ENCODE measurements around the gene NKD1.
A peak's percentile ranks its signal among the peaks of the same experiment; 100 is the strongest.

The NKD1 gene

DNA sequence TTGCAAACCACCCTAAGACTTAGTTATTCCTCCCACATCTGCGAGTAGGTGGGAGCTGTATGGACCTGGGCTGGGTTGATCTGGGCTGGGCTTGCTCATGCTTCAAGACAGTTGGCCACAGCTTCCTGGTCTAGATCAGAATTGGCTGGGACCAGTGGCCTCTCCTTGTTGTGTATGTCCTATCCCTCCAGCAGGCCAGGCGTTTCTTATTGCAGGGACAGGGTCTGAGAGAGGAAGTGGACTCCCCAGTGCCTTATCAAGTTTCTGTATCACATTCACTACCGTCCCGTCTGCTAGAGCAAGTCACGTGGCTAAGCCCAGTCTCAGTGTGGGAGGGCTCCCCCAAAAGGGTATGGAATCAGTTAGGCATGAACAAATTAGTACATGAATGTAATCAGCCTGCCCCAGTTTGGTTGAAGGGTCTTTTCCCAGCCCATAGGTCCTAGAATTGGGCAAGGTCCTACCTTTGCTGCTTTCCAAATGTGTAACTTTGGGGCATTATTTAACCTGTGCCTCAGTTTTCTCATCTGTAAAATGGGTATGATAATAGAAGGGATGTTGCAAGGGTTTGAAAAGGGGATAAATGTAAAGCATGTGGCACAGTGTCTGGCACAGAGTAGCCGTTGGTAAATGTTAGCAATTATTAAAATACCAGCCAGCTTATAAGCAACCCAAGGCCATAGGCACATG is 36.0 kb downstream of the NKD1 start:
- no peak for DNase-seq

DNA sequence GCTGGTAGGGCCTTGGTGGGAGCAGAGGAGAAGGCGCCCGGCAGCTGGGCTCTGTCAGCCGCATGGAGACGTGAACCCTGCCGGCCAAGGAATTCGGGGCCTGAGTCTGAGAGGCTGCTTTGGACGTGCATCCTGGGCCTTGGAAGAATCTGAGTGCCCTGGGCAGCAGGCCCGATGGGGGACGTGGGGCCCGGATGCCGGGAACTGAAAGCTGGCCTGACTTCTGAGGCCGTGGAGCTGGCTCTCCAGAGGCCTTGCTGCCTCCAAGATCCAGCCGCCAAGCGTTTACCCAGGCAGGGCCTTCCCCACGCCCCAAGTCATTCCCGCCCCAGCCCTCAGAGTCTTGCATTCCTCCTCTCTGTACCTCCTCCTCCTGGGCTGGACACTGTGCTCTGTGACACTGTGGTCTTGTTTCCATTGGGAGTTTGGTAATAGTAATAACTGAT is 37.2 kb downstream of the NKD1 start:
- no peak for DNase-seq

DNA sequence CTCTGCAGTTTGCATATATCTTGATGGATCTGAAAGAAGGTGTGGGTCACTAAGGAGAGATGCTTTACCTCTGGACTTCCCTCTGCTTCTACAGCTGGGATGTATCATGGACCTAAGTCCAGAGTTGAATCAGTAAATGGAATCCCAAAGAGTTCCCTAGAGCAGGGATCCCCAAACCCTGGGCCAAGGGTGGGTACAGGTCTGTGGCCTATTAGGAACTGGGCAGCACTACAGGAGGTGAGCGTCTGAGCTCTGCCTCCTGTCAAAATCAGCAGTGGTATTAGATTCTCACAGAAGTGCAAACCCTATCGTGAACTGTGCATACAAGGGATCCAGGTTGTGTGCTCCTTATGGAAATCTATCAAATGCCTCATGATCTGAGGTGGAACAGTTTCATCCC is 39.3 kb downstream of the NKD1 start:
- DNase-seq: no peak

DNA sequence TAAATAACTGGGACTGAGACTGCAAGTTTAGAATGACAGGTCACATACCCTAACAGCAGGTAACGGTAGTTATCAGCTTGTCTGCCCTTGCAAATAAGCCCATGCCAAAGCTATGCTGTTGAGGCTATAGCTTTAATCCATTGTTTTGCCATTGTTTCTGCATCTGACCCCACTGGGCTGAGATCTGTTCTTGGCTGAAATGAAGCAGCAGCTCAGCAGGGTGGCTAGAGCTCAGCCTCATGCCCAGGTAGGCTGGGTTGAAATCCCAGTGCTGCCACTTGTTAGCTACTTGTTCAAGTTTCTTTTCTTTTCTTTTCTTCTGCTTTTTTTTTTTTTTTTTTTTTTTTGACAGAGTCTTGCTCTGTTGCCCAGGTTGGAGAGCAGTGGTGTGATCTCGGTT is 40.1 kb downstream of the NKD1 start:
- DNase-seq: no peak

DNA sequence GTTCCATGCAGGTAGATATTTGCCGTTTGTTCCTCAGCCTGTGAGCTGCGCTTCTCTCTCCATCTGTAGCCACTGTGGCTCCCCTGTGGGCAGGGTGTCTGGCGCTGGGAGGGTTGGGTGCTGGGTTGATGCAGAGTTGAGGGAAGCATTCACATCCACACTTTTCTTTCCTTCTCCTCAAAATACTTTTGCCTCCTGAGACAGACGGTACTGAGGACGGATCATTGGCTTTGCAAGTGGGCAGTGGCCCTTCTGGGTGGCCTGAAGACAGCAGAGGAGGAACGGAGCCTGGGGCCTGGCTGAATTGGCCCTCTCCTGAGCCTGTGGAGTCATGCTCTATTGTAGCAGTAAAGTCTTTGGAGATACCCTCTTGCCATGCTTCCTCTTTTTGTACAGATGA is 43.0 kb downstream of the NKD1 start:
- no peak for DNase-seq

DNA sequence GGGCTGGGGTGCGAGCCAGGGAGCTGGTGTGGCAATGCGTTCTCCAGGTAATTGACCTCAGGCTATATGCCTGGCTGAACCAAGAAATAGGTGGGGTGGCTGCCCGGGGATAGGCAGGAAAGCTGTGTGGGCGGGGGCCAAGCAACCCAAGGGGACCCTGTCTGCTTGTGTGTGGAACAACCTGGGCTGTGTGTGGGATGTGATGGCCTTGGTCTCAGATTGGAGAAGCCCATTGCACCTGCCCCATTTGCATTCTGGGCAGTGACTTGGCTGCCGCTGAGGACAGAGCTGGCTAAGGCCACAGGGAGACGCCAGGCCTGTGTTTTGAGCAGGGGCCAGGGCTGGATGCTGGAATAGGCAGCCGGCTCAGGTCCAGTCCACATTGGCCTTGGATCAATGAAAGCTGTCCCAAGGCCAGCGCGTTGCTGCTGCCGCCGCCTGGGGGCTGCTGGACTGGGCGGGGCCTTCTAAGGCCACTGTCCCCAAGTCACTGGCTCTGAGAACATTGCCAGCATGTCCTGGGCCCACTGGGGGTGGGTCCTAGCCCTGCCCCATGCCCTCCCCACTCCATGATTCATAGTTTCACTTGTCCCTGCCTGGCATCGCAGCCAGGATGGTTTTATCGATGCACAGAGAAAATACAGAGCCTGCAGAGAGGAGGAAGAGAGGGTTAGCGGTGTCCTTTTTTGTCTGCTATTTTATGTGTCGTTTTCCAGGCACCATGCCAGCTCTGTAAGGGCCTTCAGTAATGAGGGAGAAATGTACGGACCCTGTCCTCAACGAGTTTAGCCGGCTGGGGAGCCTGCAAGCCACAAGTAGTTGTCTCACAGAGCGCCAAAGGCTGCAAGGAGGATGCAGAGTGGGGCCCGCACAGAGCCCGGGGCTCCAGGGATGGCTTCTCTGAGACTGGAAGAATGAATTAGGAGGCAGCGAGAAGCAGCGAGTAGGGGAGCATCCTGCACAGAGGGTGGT is 43.9 kb downstream of the NKD1 start:
- DNase-seq: no peak

DNA sequence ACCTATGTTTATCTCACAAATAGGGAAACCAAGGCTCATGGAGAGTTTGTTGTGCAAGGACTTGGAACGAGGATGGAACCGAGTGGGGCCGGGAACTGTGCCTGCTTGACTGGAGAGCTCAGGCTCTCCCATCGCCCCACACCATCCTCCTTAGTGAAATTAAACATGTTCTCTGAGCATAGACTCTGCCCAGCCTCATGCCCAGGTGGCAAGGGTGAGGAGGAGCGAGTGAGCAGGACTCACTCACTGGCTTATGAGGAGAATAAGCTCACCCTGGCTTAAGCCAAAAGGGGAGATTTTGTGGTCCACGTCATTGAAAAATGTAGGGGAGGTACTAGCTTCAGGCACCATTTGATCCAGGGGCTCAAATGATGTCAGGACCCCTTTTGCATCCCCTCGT is 44.8 kb downstream of the NKD1 start:
- no peak for DNase-seq

DNA sequence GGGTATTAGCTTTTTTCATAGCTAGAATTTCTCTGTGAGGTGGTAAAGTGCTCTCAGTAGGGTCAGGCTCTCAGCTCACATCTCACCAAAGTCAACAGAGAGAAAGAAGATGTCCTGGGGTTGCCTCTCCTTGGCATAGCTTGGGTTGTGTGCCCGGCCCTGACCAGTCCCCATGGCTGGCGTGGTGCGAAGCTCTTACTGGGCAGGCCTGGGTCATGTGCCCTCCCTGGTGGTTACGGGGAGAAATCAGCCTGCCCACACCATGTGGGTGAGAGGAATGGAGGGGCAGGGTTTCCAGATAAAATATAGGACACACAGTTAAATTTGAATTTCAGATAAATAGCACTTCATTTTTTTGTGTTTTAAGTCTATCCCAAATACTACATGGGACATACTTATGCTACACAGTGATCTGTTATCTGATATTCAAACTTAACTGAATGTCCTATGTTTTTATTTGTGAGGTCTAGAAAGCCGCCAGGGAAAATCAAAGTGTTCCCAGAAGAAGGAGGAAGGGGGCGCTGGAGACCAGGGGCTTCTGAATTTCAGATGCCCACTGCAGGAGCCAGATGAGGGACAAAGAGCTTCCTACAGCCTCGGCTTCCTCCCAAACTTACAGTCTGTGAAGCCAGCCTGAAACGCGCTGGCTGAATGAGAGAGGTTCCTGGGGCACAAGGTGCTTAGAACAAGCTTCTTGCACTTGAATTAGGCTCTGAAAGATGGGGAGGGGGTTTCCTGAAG is 45.4 kb downstream of the NKD1 start:
- DNase-seq: no peak

DNA sequence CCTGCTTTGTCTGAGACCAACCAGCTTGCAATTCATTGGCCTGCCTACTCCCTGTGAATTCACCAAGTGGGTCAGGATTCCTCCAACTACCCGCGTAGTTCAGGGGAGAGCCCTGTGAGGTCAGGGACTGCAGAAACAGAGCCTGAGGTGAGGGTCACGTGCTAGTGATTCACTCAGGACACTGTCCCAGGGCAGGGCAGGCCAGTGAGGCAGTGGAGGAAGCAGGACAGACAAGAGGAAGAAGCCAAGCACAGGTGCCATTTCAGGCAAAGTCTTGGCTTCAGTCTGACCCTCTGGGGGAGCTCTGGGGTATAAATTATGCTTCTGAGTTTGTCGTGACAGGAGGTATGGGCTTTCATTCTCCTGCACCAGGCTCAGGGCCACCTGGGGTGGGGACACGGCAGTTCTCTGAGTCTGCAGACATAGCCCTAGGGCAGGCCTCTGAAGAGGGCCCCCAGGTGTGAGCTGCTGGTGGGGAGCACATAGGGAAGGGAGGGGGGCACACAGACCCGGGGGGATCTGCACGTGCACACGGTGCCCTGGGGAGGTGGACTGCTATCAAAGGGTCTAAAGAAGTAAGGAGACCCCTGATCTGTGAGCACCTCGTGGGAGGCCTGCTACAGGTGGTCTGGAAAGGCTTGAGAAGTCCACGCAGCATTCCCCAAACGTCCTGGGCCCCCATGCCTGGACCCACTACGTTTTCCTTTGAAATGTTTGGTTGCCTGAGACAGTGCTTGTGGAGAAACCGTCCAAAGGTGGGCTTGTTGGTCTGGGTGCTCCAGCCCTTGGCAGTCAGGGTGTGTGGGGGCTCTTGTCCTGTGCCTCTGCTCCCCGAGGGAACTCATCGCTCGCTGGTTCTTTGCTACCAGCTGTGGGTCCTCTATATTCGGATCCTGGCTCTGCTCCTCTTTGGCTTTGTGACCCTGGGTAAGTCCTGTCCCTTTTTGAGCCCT is 46.4 kb downstream of the NKD1 start:
- DNase-seq: no peak

DNA sequence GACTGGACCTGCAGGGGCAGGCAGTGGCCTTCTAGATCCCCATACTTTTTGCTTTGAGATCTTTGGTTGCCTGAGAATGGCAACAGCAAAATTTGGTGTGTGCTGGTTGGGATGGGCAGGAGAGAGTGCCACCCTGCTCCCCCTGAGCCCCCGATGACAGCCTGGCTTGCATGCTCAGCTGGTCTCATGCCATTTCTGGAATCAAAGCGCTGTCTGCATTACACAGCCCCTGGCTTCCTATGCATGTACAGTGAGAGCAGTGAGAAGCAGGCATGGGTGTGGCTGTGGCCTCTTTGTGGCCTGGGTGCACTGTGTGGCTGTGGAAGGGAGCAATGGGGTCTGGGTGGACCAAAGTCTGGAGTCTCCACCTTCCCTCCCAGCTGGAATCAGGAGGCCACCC is 47.7 kb downstream of the NKD1 start:
- DNase-seq: no peak

DNA sequence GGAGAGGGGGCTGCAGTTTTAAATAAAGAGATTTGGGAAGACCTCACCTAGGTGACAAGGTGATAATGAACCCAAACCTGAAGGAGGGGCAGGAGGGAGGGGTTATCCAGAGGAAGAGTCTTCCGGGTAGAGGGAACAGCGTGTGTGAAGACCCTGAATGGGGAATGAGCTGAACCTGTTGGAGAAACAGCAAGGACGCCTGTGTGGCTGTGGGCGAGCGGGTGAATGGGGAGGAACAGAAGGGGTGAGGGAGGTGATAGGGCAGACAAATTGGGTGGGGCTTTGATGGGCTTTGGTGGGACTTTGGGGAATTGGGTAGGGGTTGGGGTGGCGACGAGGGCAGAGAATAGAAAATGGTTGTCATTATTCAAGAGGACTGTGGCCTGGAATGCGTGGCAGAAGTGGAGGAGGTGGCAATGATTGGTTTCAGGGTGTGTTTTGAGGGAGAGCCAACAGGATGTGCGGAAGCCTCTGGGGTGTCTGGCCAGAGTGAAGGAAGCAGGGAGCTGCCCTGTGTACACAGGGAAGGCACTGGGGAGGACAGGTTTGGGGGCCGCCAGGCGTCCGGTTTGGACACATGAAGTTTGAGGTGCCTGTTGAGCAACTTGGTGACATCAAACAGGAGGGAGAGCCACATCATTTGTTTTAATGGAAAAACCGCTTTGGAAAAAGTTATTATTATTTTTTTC is 48.7 kb downstream of the NKD1 start:
- no peak for DNase-seq

DNA sequence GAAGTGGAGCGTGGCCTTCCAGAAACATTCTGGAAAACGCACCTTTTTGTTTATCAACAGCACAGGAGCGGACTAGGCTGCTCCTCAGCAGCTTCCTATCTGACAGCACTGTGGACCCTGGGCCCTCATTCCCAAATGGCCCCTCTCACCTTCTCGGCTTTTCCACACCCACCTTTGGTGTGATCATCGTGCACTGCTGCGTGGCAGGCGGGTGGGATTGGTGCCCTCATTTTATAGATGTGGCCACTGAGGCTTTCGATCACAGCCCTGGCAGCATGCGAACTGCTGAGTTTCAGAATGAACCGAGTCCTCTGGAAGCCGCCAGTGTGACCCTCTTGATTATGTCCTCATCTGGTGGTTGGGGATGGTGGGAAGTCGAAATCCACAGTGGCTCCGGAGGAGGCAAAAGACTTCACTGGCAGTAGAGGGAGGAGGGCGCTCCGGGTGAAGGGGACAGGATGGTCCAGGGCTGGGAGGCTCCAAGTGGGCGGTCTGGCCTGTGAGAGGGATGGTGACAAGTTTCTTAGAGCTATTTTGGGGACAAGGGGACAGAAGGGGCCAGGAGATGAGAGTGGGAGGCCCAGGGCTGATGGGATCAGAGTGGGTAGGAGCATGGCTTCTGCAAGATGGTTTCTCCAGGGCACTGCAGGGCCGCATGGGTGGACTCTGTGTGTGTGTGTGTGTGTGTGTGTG is 49.5 kb downstream of the NKD1 start:
- no peak for DNase-seq

DNA sequence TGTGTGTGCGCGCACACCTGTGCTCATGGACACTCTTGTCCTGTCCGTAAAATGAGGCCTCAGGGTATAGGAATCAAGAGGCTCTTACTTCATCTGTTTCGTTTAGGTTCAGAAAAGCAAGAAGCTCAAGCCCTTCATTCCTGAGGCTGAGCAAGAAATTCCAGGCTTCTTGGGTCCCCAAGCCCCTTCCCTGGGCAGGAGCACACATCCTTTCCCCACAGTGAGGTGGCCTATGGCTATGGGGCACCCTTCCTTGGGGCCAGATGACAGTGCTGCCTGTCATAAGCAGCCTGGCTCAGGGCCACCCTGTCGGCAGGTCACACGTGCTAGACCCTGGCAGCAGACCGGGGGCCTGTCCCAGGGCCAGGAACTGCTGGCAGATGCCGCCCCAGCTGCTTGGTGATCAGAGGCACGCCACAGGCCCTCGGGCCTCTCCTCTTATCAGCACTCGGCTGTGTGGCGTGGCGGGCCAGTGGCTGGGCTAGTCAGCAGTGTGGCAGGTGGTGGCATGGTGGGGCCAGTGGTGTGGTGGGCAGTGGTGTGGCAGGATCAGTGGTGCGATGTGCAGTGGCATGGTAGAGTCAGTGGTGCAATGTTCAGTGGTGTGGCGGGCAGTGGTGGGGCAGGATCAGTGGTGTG is 50.2 kb downstream of the NKD1 start:
- DNase-seq: no peak

DNA sequence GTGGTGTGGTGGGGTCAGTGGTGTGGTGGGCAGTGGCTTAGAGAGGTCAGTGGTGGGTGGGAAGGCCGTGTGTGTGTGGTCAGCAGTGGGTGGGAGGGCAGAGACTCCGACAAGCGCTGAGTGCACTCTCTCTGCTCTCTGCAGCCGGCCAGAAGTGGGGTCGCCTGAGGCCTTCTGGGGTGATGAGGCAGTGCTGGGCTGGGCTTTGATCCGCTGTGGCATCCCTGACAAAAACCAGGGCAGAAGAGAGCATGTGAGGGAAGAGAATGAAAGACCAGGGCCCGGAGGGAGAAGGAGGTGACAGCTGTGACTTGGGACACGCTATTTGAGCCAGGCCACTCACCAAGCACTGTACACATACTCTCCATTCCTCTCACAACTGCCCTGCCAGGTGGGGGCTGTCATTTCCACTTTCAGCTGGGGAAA is 50.8 kb downstream of the NKD1 start:
- DNase-seq: no peak

DNA sequence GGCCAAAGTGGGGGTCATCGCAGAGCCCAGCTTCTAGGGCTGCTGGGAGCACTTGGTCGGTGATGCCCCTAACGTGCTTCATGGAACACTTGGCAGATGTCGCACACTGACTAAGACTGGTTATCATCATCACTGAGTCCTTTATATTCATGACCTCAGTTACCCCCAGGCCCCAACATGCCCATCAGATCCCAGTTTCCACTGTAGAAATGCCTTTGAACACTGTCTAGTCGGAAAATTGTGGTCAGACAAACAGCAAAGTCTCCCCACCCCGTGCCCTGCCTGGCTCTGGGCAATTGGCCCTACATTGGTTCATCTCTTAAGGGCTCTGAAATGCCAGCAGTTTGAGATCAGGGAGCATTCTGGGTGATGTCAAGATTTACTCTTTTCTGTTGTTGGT is 51.3 kb downstream of the NKD1 start:
- no peak for DNase-seq

DNA sequence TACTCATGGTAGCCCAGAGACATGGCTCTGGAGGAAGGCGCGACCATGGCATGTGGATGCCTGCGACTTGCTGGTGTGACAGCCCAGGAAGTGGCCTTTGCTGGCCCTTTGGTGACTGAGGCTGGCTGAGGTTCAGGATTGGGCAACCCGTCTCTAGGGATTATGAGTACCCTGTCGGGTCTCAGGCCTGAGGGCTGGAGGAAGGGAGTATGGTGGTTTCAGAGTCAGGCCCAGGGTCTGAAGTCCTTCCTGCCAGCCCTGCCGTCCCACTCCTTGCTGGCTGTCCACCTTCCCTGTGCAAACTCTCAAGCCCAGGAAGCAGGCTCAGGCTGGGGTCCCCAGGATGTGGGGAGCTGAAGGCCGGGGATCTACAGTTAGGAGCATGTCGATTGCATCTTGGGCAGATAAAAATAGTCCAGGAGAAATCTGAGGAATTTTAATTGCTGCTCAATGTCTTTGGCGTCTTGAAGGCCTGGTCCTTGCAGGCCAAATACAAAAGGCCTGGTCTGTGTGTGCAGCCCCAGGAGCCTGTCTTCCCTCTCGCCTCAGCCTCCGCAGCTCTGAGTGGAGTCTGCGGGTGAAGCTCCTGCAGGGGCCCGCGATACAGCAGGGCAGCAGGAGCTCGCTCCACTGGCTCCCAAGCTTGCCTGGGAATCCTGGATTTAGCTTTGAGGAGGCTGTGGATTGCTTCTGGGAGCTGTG is 52.5 kb downstream of the NKD1 start:
- DNase-seq: no peak

DNA sequence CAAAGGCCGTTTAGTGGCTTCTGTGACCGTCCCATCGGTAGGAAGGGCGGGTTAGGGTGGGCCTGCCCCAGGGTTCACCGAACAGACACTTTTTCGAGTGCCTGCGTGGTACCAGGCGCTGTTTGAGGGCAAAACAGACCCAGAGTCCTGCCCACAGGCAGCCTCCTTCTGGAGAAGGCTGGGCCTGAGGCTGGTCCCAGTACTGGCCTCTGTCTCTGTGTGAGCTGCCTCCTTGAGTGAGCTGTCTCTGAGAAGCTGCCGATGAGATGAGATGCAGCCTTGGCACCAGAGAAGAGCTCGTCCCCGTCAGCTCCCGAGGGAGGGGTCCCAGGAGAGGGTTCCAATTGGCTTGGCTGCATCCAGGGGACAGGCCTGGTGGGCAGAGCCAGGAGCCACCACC is 53.1 kb downstream of the NKD1 start:
- DNase-seq: no peak

DNA sequence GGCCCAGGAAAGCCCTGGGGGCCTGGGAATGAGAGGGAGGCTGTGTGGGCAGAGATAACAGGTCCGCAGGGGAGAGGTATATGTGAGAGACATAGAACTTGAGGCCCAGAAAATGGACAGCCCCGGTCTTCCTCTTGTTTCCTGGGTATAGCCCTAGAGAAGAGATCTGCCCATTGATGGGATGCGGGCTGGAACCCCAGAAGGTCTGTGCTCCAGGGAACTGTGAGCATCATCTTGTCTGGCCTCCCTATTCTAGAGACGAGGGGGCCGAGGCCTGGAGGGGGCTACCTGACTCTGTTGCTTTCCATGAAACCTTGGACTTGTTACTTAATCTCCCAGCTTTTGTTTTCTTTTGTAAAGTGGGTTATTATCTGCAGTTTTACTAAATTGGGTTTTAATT is 53.9 kb downstream of the NKD1 start:
- no peak for DNase-seq

DNA sequence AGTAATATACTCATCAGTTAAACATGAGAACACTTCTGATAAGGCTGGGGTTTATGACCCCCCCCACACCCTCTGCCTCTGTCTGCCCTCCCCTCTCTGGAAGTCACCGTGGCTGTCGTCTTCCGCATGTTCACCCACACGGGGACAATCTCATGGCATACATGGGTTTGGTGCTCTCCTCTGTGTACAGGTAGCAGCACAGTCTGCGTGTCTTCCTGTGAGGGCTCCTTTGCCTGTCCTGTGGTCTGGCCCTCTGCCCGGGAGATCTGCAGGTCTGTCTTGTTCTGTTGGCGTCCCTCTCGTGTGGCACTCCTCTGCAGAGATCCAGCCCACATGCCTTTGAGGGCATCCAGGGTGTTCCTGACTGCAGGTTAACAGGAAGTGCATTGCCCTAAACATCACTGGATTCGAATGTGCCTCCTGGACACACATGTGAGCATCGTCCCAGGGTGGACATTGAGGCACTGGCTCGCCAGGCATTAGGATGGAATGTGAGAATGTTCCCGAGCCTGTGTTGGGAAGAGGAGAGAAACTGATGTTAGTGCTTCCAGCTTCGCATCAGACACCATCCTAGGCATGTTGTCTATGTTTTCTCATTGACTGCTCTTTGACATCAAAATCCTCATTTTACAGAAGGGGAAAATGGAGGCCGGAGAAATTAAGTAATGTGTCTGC is 54.5 kb downstream of the NKD1 start:
- DNase-seq: peak; percentile 16
